Smooth muscle cell of the brain vasculature (primary cell): Measurements from ENCODE around the gene EML1.
"Not testable (repeated sequence)": the region's sequence is repeated elsewhere in the genome, so short reads cannot be mapped to it uniquely, and the experiment has no call there.

Experiments used
- DNase-seq: peaks from one replicate; pipeline ENCODE4 v3.0.0-alpha.2; 2012; ENCODE audit warnings: low read depth, low spot score

The EML1 gene

GRCh38 chr14:99755629-99756603 lies 37.3 kb upstream of the EML1 start:
- DNase-seq, result peak; percentile 79

GRCh38 chr14:99756796-99757195 lies 36.4 kb upstream of the EML1 start:
- no peak for DNase-seq

DNA sequence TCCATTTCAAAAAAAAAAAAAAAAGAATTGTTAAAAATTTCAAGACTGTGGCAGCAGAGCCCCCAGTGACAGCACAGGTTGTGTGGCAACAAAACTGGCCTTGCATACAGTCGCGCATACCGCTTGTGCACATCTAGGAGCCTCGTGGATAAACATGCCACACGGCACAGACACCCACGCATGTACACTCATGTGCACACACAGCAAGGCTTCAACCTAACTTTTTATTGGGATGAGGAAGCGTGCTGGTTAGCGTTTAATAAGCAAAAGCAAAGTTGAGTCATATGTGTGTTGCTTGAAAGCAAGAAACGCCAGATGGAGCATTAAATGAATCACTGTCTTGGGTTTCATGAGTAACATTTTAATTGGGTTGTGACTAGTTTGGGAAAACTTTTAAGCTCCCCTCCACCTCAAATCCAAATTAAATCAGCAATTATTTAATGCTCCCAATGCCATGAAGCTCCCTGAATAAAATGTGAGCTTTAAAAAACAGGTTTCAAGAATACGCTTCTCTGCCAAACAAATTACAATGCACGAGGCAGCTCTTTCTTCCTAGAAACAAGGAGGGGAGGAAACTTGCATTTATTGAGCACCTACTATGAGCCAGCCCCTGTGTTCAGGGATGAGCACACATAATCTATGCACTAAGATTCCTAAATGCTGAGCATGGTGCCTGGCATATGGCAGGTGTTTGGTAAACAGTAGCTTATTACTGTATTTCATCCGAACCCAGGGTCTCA lies 35.7 kb upstream of the EML1 start:
- DNase-seq, result no peak

GRCh38 chr14:99758121-99758821 lies 34.9 kb upstream of the EML1 start:
- DNase-seq, result no peak

GRCh38 chr14:99758872-99759545 lies 34.2 kb upstream of the EML1 start:
- no peak for DNase-seq

DNA sequence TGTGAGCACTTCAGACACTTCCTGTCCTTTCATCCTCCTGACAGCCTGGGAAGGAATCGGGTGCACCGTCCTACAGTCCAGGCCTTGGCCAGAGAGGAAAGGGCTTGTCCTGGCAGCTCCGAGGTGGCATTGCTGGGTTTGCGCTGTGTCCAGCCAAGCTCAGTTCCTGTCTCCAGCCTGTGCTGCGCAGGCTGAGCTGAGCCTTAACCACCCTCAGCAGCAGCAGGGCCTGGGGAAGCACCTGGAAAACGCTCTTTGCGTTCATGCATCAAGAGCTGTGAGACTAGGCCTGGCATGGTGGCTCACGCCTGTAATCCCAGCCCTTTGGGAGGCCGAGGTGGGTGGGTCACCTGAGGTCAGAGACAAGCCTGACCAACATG lies 33.7 kb upstream of the EML1 start:
- no peak for DNase-seq

DNA sequence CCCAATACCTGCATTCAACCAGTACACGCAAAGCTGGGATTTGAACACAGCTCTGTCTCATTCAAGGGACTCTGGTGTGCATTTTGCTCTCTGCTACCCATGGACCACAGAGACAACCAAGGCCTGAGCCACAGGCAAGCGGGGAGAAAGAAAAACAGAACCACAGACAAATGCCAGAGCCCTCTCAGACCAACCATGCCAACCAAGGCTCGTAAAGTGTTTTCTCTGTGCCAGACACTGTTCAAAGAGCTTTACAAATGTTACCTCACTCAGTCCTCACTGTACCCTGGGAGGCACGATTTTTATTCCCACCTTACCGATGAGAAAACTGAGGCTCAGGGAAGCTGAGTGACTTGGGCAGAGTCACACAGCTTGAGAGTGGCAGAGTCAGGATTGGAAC lies 32.4 kb upstream of the EML1 start:
- DNase-seq, result no peak

GRCh38 chr14:99762911-99763310 lies 30.3 kb upstream of the EML1 start:
- not testable (repeated sequence) for DNase-seq

GRCh38 chr14:99763527-99764221 lies 29.5 kb upstream of the EML1 start:
- DNase-seq, result no peak

DNA sequence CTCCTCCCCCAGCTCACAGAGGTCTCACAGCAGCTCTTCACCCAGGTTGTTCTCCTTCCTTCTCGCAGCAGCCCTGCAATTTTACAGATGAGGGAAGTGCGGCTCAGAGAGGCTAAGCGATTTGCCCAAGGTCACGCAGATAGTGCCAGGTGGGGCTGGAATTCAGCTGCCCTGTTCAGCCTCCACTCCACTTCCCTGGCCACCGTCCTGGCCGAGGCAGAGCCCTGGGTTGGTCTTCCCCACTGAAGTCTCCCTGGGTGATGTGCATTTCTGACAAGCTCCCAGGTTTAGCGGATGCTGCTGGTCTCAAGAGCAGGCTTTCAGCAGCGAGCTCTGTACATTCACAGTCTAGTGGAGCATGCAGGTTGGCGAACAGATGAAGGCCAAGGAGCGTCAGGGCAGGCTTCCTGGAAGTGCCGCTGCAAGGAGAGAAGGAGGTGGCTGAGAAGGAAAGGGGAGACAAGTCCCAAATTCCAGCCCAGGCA lies 28.9 kb upstream of the EML1 start:
- DNase-seq, result no peak

DNA sequence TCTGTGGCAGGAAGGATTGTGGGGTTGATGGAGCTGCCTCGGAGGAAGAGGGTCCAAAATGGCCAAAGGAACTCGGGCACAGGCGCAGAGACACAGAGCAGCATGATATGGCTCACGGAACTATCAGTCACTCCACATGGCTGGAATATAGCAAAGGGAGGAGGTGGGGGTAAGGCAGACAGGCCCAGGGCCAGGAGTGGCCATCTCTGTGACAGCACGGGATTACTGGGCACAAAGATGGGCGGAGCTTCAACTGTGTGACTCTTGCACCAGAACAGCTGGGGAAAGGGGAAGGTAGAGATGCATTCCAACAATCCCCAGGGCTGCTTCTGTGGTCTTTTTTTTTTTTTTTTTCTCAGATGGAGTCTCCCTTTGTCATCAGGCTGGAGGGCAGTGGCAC lies 24.8 kb upstream of the EML1 start:
- DNase-seq, result no peak

- DNase-seq, result no peak
These were observed 24.1 kb upstream of the EML1 start for GRCh38 chr14:99769123-99769522.

GRCh38 chr14:99769799-99770198 lies 23.4 kb upstream of the EML1 start:
- DNase-seq, result no peak

GRCh38 chr14:99772371-99773283 lies 20.6 kb upstream of the EML1 start:
- no peak for DNase-seq

GRCh38 chr14:99773521-99774497 lies 19.4 kb upstream of the EML1 start:
- DNase-seq, result no peak

GRCh38 chr14:99774556-99775307 lies 18.5 kb upstream of the EML1 start:
- no peak for DNase-seq

GRCh38 chr14:99775351-99775750 lies 17.9 kb upstream of the EML1 start:
- DNase-seq, result no peak

DNA sequence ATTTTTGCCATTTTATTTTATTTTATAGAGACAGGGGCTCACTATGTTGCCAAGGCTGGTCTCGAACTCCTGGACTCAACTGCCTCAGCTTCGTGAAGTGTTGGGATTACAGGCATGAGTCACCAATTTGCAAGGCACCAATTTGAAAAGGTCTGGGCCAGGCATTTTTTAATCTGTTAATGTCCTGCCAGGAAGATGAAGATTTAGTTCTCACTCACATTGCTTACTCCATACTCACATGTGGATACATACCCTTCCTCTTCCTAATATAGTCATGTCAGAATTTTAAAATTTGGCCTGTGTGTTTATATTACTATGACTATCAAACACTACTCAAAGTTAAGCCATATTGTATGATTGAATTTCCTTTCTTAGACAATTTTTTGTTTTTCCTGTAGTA lies 15.3 kb upstream of the EML1 start:
- DNase-seq, result no peak
